AG08395 (cell line): ENCODE measurements around the gene TMPRSS13.
"Not testable (repeated sequence)": the region's sequence is repeated elsewhere in the genome, so short reads cannot be mapped to it uniquely, and the experiment has no call there.

Experiments used
- DNase-seq: peaks from one replicate; pipeline ENCODE4 v3.0.0; 2012; ENCODE audit warnings: mixed read lengths, low spot score

Gene TMPRSS13

DNA sequence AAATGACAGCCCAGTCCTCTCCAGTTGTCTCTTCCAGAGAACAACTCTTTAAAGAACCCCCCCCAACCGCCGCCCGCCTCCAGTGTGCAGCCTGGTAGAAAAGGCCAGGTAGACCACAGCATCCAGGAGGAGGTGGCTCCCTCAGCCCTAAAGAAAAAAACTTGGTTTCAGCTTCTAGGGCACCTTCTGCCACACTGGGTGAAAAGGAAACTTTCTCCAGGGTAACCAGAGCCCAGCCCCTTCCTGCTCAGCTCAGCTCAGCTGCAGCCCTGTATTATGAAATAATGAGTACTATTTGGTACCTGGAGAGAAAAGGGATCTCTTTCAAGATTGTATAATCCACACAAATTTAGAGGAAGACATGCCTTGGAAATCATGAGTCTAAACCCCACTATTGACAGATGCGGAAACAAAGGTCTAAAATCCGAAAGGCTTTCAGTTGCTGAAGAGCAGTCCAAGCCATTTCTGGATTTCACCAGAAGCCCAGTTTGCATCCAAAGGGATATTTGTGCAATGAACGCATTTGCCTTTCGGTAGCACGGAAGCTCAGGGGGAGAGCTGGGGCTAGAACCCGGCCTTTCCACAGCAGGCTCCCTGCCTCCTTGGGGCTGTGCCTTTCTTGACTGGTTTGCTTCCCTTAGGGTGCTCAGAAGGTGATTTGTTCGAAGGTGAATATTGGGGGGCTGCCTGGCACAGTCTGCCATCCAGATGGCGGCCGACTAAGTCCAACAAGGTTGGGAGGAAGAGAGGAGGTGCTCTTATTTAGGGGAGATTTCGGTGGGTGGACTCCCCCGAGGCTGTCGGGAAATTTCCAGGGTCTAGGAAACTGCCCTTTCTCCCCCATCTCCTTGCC, 56.0 kb downstream of the TMPRSS13 start:
- no peak for DNase-seq

DNA sequence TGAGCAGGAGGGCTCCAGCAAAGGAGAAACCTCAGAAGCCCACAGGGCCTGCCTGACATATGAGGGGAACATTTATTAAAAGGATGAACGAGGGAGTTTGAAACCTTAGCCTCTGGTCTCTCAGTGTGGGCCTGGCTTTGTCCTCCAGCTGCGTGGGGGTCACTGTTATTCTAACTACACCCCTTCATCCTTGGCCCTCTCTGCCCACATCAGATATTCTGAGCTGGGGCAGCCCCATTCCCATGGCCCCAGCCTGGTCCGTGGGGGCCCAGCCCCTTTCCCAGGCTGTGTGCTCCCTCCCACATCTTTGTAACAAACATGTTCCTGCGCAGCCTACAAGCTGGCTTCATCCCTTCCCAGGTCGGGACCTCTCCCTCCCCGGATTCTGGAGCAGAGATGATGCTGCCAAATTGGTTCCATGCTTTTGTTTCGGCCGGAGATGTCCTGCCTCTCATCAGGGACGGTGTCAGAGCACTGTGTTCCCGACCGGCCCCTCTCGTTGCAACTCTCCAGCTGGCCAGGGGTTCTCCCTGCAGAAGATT, 56.7 kb downstream of the TMPRSS13 start:
- DNase-seq, result no peak

DNA sequence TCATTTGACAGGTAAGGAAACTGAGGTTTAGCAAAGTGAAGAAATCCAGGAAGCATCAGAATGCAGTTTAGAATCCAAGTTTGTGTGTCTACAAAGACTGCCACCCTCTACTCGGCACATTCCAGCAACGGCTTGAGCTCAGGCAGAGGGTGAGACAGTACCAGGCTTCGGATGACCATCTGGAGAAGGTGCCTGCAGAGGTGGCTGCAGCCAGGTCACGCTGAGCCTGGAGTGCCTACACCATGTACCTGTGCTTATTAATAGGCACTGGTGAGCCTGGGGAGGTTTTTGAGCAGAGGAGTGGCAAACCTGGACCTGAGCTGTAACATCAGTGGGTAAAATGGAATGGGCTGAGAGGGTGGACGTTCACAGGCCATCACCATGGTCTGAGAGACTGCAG, 57.4 kb downstream of the TMPRSS13 start:
- DNase-seq, result no peak

DNA sequence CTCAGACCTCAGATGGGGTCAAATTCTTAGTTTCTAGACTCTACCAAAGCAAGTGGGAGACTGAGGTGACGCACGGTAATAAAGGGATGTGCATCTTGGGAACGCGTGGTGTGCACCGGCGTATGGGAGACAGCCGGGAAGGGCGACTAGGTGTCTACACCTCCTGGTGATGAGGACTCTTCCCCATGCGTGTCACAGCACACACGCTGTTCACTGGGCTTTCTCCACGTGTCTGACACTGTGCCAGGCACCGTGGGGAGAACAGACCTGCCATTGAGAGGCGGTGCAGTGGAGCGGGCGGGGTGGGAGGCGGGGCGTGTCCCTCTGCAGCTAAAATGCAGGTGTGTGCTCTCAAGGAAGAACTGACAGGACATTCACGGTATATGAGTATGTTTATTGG, 58.0 kb downstream of the TMPRSS13 start:
- no peak for DNase-seq

- no peak for DNase-seq
Measured at GRCh38 chr11:117870103-117870952, 58.9 kb downstream of the TMPRSS13 start.

GRCh38 chr11:117869604-117870003, 59.6 kb downstream of the TMPRSS13 start:
- no peak for DNase-seq

- no peak for DNase-seq
Measured at GRCh38 chr11:117868815-117869561, 60.2 kb downstream of the TMPRSS13 start.

GRCh38 chr11:117868088-117868487, 61.1 kb downstream of the TMPRSS13 start:
- no peak for DNase-seq

DNA sequence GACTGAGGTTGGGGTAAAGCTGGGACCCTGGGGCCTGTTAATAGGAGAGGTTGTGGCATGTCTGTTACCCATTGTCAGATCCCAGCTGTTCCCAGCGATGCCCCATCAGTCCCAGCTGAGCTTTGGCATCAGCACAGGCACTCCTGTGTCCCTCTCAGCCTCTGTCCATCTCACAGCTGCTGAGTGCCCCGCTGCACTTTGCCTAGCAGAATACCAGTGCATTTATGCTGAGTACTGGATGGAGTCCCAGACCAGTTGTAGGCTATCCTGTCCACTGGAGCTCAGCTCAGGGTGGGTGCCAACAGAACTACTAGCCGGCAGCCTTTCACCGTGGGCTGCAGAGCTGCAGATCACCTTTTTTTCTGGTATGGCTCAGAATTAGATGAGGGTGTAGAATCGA, 62.7 kb downstream of the TMPRSS13 start:
- DNase-seq, result no peak

GRCh38 chr11:117865546-117865945, 63.7 kb downstream of the TMPRSS13 start:
- not testable (repeated sequence) for DNase-seq

DNA sequence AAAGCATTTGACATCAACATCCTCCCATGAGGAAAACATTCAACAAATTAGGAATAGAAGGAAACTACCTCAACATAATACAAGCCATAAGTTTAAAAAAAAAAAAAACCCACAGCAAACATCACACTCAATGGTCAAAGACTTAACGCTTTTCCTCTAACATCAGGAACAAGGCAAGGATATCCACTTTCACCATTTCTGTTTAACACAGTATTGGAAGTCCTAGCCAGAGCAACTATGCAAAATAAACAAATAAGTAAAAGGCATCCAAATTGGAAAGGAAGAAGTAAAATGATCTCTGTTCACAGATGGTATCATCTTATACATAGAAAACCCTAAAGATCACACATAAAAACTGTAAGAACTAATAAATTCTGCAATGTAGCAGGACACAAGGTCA, 65.8 kb downstream of the TMPRSS13 start:
- DNase-seq, result no peak

DNA sequence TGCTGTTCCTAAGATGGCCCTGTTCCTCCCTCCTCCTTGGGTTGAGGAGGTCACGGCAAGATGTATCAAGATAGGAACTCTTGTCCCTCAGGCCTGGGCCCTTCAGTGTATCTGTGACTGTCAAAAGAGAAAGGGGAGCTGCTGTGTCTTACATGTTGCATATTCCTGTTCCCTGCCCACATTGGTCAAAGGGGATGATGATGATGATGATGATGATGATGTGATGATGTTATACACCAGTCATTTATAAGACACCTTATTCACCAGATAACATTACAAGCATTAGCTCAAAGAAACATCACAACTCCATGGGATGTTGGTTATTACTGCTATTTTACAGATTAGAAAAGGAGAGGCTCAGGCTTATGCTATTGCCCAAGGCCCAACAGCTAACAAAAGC, 66.4 kb downstream of the TMPRSS13 start:
- no peak for DNase-seq

- no peak for DNase-seq
Measured at GRCh38 chr11:117862019-117862725, 67.0 kb downstream of the TMPRSS13 start.

DNA sequence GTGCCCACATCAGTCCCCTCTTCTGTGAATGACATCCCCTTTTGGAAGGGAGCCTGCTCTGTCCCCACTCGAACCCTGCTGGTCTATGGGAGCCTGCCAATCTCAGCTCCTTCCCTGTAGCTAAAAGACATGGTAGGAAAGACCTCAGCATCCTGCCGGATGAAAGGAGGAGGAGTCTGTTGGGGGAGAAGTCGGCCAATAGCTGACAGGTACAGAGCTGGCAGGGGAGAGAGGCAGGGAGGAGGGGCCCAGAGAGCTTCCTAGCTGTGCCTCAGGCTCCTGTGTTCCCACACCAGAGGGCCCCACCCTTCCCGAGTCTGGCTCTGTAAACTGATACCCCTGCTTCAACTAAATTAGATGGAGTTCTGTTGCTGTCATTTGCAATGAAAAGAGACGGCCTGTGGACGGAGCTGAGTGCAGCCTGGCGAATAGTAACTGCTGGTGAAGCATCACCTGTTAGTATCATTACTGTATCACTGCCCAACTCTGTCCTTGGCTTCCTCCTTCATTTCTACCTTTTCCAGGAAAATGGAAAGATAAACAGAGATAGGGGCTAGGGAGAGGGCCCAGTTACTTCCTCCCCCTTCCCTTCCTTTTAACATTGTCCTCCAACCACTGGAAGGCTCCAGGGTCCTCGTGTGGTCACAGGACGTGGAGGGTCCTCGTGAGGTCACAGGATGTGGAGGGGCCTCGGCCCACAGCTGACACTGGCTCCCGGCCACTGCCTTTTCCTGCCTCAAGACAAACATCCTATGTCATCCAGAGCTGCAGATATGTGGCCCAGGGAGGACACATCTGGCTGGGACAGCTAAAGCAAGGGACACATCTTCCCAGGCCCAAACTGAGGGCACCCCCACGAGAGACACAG, 67.8 kb downstream of the TMPRSS13 start:
- DNase-seq, result no peak

DNA sequence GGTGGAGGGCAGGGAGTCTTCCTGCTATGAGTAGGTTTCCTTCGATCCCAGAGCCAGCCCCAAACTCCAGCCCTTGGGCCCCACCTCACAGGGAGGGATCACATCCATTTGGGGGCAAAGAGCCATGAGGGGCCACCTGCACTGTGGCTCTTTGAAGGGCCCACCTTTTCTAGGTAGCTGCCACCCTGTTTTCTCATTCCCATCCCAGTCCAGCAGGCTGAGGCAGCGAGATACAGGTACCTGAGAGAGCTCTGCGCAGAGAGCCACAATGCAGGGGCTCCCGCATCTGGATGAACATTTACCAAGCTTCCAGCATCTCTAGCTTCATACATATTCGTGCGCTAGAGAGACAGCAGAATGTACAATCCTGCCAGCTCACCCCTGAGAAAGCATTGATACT, 69.1 kb downstream of the TMPRSS13 start:
- no peak for DNase-seq

DNA sequence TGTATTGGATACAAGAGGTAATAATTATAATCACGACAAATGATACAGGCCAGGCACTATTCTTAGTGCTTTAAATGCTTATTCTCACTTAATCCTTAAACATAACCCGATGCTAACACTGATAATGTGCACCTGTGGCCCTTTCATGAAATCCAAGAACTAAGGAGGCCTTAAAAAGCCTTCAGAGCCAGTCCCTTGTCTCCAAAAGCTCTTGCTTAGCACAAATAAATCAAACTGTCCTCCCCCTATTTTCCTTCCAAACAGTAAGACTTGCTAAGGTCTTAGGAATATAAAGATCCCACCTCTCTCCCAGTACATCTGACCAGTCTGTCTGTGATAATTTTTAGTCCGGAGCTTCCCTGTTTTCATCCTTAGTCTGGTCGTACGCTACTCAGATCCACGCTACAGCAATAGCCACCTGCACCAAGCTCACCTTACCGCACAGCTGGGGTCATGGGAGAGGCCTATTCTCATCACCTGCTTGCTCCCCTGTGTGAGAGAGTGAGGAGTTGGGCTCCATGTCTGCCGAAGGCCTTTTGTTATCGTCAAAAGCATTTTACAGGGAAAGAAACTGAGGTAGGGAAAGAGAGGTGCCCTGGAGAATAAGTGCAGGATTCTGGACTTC, 69.6 kb downstream of the TMPRSS13 start:
- DNase-seq, result no peak

DNA sequence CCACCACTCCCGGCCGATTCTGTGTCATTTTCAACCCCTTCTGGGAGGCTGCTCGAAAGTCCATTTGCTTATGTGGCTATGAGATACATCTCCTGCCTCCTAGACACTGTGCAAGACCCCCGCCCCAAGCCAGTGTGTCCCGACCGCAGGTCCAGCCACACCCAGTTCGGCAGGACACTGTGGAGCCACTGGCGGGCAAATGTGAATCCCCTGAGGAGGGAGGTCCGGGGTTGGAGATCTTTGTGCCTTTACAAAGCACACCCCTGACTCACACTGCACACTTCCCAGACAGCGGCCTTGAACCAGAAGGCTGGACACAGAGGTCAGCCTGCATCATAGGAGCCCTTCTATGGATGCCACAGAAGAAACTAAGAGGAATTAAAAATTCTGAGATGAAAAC, 70.1 kb downstream of the TMPRSS13 start:
- DNase-seq, result no peak

DNA sequence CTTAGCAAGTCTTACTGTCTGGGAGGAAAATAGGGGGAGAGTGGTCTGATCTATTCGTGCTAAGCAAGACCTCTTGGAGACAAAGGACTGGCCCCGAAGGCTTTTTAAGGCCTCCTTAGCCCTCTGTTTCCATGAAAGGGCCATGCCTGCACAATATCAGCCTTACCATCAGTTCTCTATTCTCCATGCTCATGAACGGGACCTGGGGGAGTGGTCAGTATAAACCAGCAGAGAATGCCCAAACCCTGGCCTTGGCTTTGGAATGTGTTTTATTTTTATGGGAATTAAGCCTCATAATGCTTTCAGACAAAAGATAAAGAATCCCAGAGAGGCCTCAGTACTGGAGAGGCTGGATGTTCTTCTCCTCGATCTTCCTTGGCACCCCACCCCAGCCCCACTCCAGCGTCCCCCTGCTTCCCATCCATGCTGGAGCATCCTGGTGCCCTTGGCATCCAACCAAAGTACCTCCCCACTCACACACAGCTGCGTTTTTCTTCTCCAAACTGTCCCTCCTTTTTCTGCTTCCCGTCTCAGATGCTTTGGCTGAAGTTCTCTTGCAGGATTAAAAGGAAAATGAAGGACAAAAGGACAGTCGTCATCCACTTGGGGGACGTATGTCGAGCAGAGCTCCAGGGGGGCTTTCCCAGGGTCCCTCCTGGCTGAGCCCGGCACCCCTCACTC, 71.3 kb downstream of the TMPRSS13 start:
- DNase-seq, result no peak

GRCh38 chr11:117855912-117856651, 73.1 kb downstream of the TMPRSS13 start:
- no peak for DNase-seq
